Endothelial cell (in vitro differentiated cells): ENCODE data around the gene TGFB3. TPM values are rescaled to one million over a fixed set of nuclear protein-coding genes. Genes with fewer than 3 reads are reported as not detected.

Experiments
- DNase-seq: peaks from one replicate; pipeline ENCODE4 v3.0.0; 2021; ENCODE audit warnings: low spot score
- H3K27ac Mint-ChIP-seq: one replicate; pipeline ENCODE4 v1.8.0; 2021; ENCODE audit warnings: mixed read lengths, inconsistent platforms; ENCODE audit not compliant: unreplicated experiment
- H3K27me3 Mint-ChIP-seq: one replicate; pipeline ENCODE4 v1.8.0; 2021; ENCODE audit warnings: mild to moderate bottlenecking, moderate library complexity, mixed read lengths, inconsistent platforms; ENCODE audit not compliant: unreplicated experiment
- H3K36me3 Mint-ChIP-seq: one replicate; pipeline ENCODE4 v1.8.0; 2021; ENCODE audit warnings: mild to moderate bottlenecking, low read depth, mixed read lengths, inconsistent platforms; ENCODE audit not compliant: unreplicated experiment
- H3K4me1 Mint-ChIP-seq: one replicate; pipeline ENCODE4 v1.8.0; 2021; ENCODE audit warnings: mild to moderate bottlenecking, mixed read lengths, inconsistent platforms; ENCODE audit not compliant: unreplicated experiment
- H3K4me3 Mint-ChIP-seq: one replicate; pipeline ENCODE4 v1.8.0; 2021; ENCODE audit warnings: mild to moderate bottlenecking, mixed read lengths, inconsistent platforms; ENCODE audit not compliant: unreplicated experiment
- H3K9me3 Mint-ChIP-seq: one replicate; pipeline ENCODE4 v1.8.0; 2021; ENCODE audit warnings: mixed read lengths, inconsistent platforms; ENCODE audit not compliant: unreplicated experiment
- CTCF ChIP-seq: fragments of 200-600 bp; sonication (generic); IDR thresholded peaks from one replicate; pipeline ENCODE4 v1.5.0; 2021; ENCODE audit warnings: antibody characterized with exemption; ENCODE audit not compliant: unreplicated experiment
- total RNA-seq: library from RNA; stranded (reverse); fragmentation: NEBNext Ultra II Directional; extraction: Animal tissue kit (Norgen Biotek cat#: 25700); gene quantifications from one replicate; pipeline ENCODE4 v1.2.1, GENCODE V29; 2021; ENCODE audit not compliant: unreplicated experiment

The TGFB3 gene
- total RNA-seq, 1 donor from 2014 or later: 1.5 TPM

DNA sequence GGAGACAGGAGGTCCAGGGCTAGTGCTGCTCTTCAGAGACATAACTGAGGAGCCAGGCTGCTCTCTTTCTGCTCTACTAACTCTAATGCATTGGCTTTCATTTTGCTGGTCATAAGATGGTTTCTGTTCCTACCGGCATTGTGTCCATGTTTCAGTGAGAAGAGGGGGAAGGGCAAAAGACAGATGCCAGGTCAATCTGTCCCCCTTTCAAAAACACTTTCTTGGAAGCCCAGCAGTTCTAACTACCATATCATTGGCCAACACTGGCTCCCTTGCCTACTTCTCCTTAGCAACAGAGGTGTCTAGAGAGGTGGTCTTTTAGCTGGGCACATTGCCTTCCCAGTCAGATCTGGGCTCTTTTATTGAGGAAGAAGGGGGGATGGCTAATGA is 63.9 kb downstream of the TGFB3 start:
- Mint-ChIP-seq H3K27me3 (peaks cover 2% of the 10 kb centered on the region), H3K9me3 (no peaks in the 10 kb centered on the region), H3K4me1 (no peaks in the 10 kb centered on the region), H3K4me3 (no peak overlapping the region), H3K36me3 (peaks cover 10% of the 10 kb centered on the region), H3K27ac (no peak overlapping the region)
- DNase-seq: no peak
- no peak for TF ChIP-seq CTCF

- Mint-ChIP-seq H3K4me1 (no peaks in the 10 kb centered on the region), H3K27me3 (peaks cover 2% of the 10 kb centered on the region)
- DNase-seq: no peak
These were observed 64.4 kb downstream of the TGFB3 start for GRCh38 chr14:75917322-75917945.

GRCh38 chr14:75915045-75915444 is 66.8 kb downstream of the TGFB3 start:
- H3K27me3 Mint-ChIP-seq: peaks cover 1% of the 10 kb centered on the region
- H3K36me3 Mint-ChIP-seq: no peaks in the 10 kb centered on the region
- no peaks in the 10 kb centered on the region for H3K9me3 Mint-ChIP-seq
- DNase-seq: no peak
- H3K4me3 Mint-ChIP-seq: no peak overlapping the region
- TF ChIP-seq CTCF: no peak
- H3K4me1 Mint-ChIP-seq: peaks cover 3% of the 10 kb centered on the region
- no peak overlapping the region for H3K27ac Mint-ChIP-seq

More at GRCh38 chr14:75917322-75917945, 64.4 kb downstream of the TGFB3 start:
- no peak overlapping the region for H3K27ac Mint-ChIP-seq
- peaks cover 10% of the 10 kb centered on the region for H3K36me3 Mint-ChIP-seq
- TF ChIP-seq CTCF: no peak
- H3K9me3 Mint-ChIP-seq: no peaks in the 10 kb centered on the region
- no peak overlapping the region for H3K4me3 Mint-ChIP-seq

DNA sequence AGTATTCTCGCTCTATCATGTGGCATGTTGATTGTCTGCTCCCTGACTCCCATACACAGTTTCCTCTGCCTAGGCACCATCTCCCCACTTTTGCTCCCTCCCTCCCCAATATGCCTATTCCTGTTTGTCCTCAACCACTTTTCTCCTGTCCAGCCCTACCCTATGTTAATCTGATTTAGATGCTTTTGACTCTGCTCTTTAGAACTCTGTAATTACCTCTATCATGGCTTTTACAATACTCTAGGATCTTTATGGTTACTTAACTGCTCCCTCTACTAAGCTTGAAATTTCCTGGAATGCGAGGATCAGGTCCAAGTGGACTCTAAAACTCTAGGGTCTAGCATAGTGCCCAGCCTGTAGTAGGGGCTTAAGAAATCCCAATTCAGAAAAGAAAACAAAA is 68.6 kb downstream of the TGFB3 start:
- Mint-ChIP-seq H3K9me3 (no peaks in the 10 kb centered on the region), H3K27ac (no peak overlapping the region), H3K4me1 (peaks cover 3% of the 10 kb centered on the region), H3K36me3 (peaks cover 3% of the 10 kb centered on the region), H3K4me3 (no peak overlapping the region), H3K27me3 (peaks cover 1% of the 10 kb centered on the region)
- no peak for TF ChIP-seq CTCF
- no peak for DNase-seq

GRCh38 chr14:75911883-75912282 is 69.9 kb downstream of the TGFB3 start:
- peak overlapping the region; percentile 79 for H3K27ac Mint-ChIP-seq
- no peak overlapping the region for H3K4me3 Mint-ChIP-seq
- TF ChIP-seq CTCF: no peak
- H3K27me3 Mint-ChIP-seq: no peaks in the 10 kb centered on the region
- peak; percentile 44 for DNase-seq
- peaks cover 3% of the 10 kb centered on the region for H3K4me1 Mint-ChIP-seq
- H3K9me3 Mint-ChIP-seq: no peaks in the 10 kb centered on the region
- H3K36me3 Mint-ChIP-seq: peaks cover 7% of the 10 kb centered on the region
